Activated CD4-positive, alpha-beta T cell treated with anti-CD3 and anti-CD28 coated beads, Interleukin-2, amount 50 U/mL, for 4 hours (primary cell): ENCODE results near the gene RPS5.
A peak's percentile ranks its signal among the peaks of the same experiment; 100 is the strongest.
"Not testable (repeated sequence)": the region's sequence is repeated elsewhere in the genome, so short reads cannot be mapped to it uniquely, and the experiment has no call there.

ENCODE experiments used
- DNase-seq, 2 experiments: peaks; one replicate each; pipeline ENCODE4 v3.0.0-alpha.2; 2020

RPS5 gene

DNA sequence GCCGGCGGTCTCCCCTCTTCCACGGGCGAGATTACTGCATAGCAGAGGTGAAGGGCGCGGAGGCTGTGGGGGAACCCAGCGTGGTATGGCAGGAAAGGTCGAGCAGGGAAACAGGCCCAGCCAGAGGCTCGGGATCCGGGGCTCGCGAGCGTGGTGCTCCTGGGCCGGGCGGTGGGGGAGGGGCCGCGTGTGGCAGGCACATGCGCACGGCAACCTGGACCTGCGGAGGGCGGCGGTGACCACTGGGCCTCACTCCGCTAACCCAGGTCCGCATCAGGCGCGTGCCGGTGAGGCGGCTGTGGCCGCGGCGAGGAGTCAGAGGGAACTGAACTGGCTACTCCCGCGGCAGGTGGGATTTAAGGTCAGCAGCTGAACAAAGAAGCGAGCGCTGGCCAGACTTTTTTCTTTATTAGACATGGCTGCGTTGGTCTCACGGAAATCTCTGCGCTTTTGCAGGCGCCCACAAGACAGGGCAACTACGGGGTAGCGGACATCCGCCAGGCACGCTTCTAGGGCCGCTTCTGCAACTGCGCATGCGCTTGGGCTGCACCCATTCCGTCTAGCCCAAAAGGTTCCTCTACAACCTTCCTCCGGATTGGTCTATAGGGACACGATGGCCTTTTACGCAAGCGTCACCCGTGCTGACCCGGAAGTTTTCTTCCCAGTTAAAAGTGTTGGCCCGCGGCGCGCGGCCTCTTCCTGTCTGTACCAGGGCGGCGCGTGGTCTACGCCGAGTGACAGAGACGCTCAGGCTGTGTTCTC, at the start of gene RPS5:
TSS of gene RPS5 (plus strand) at position 694 of the 762 bp plus-strand sequence. CDS start 869 bp downstream, outside the sequence.
- DNase-seq: peak; percentile 94 to 95

GRCh38 chr19:58338336-58338735, 48.7 kb upstream of the RPS5 start:
- no peak for DNase-seq

- no peak for DNase-seq
These were observed 48.1 kb upstream of the RPS5 start for GRCh38 chr19:58338825-58339558.

DNA sequence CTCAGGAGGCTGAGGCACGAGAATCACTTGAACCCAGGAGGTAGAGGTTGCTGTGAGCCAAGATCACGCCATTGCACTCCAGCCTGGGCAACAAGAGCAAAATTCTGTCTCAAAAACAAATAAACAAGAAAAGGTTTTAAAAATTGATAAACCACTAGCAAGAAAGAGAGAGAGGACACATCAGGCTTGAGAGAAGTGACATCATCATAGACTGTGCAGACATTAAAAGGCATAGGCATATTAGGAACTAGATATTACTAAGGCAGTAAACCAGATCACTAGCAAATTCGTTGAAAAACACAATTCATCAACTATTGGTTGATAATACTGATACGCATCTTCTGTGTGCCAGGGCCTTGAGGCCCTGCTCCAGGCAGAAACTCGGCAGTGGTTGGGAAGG, 41.5 kb upstream of the RPS5 start:
- DNase-seq: no peak

DNA sequence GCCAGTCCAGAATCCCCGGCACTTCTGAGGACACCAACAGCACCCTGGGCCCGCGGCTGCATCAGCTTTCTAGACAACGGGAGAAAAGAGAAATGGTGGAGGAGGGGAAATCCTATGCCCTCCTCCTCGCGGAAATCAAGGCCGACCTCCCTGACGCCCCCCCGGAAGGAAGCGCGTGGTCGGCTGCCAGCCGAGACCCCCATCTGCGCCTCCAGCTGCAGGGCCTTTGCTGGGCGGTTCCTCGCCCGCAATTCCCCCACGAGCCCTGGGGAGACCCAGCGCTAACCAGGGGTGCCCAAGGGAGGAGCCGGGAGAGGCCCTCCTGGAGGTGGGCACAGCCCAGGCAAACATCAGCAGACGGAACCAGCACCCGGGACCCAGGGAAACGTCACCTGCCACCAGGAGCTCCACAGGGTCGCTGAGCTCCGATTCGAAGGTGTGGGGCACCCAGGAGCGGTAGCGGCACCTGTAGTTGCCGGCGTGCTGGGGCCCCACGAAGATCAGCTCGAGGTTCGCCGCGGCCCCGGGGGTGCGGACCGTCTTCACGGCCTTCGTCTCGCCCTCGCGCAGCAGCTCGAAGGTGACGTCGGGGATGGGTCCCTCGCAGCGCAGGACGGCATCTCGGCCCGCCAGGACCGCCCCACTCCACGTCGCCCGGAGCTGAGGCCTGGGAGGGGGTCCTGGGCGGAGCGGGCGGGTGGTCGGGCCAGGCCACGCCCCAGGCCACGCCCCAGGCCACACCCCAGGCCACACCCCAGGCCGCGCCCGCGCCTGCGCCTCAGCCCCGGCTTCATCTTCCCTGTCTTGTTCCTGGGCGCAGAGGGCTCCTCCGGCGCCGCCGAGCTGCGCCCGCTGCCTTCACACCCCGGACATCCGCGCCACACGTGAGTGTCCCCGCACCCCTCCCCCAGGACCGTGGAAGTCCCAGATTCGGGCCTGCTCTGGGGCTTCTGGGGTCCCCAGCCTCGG, 39.8 kb upstream of the RPS5 start:
- peak; percentile 32 to 35 for DNase-seq

DNA sequence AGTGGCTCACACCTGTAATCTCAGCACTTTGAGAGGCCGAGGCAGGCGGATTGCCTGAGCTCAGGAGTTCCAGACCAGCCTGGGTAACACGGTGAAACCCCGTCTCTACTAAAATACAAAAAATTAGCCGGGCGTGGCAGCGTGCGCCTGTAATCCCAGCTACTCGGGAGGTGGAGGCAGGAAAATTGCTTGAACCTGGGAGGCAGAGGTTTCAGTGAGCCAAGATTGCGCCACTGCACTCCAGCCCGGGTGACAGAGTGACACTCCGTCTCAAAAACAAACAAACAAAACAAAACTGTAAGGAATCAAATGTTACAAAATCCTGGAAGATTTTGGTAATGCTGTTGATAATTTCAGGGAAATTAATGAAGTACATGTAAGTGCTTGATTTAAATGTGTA, 39.0 kb upstream of the RPS5 start:
- DNase-seq: not testable (repeated sequence)

- DNase-seq: no peak
These were observed 37.5 kb upstream of the RPS5 start for GRCh38 chr19:58349590-58349989.

DNA sequence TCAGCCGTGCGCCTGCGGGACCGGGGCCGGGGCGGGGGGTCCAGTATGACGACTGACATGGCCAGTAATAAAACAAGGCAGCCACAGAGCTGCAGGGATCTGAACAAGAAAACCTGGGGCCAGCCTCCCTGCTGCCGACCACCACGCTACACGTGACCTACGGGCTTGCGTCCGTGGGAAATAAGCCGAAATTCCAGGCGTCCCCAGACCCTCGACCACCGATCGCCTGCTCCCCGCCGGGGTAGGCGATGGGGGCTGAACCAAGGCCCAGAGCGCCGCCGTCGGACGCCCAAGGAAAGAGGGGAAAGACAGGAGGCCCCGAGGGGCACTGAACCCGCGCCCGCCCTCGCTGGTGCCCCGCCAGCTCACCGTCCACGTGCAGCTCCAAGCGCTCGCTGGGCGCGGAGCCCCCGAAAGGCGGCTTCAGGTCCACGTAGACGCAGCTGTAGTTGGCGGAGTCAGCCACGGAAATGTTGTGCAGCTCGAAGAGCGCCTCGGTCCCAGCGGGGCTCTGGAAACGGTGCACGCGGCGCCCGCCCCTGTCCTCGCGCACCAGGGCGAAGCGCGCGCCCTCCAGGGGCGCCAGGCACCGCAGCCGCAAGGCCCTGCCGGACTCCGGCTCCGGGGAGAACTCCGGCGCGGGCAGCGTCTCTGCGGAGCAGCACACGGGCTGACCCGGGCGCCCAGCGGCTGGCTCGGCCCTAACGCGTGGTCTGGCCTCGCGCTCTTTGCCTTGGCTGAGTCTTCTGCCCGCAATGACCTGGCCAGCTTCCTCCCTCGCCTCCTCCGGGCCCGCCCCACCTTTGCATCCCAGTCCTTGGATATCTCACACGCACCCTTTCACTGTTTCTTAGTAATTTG, 36.8 kb upstream of the RPS5 start:
- no peak for DNase-seq

DNA sequence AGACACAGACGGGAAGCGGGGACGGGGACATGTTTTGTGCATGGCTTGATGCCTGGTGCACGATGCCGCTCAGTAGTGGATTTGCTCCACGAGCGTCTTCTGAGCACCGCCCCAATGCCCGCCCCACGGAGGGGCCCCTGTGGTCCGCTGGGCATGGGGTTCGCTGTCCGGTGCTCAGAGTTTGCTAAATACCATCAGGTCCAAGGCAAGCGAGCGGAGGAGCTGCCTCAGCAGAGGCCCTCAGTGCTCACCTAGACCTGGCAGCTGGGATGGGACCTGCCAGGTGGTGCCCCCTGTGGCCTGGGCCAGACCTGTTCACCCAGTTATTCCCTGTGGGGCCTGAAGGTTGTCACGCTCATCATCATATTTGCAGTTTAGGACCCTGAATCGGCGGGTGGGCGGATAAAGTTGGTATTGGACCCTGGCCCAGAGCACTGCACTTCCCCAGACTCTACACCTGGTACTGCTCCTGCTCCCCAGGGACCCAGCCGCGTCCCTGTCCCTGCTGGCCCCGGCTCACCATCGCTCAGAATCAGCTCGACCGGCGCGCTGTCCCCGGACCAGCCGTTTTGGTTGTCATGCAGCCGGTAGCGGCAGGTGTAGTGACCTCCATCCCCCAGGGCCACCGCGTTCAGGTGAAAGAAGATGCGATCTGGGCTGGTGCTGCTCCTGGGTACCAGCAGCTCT, 36.1 kb upstream of the RPS5 start:
- DNase-seq: no peak

GRCh38 chr19:58351558-58351878, 35.6 kb upstream of the RPS5 start:
- DNase-seq: no peak

GRCh38 chr19:58351990-58352755, 34.9 kb upstream of the RPS5 start:
- DNase-seq: no peak

- DNase-seq: no peak
These were observed 34.1 kb upstream of the RPS5 start, which contains the start of gene A1BG for GRCh38 chr19:58352760-58353671. TSS of gene A1BG (minus strand) at chr19:58353492. CDS start at chr19:58353437, 55 bp downstream.

DNA sequence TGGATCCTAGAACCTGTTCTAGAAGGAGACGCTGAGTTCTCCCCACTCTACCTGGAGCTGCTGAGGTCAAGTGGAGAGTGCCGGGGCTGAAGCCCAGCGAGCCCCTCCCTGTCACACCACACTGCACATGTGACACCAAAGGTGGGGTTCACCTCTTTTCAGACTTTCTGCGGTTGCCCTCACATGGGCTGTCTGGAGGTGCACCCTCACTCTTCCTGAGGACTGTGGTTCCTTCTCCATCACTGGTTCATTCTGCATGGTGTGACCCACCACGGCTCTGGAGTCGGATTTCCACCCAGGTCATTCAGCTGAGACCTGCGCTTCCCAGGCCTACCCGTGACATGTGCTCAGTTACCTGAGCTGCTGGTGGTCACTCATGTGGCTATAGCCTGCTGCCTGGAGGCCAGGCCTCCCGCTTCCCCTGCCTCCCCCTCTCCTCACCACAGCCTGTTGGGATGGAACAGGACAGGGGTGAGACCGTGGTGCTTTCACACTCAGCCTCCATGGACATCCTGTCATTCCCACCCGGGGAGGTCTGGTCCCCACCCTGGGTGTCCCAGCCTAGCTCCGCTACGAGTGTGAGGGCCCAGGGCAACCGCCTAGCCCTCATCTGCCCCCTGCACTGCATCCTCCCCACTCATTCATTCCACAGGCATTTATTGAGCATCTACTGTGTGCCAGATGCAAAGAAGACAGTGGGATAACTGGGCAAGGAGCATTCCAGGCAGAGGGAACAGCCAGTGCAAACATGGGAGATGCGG, 33.2 kb upstream of the RPS5 start:
- DNase-seq: no peak

DNA sequence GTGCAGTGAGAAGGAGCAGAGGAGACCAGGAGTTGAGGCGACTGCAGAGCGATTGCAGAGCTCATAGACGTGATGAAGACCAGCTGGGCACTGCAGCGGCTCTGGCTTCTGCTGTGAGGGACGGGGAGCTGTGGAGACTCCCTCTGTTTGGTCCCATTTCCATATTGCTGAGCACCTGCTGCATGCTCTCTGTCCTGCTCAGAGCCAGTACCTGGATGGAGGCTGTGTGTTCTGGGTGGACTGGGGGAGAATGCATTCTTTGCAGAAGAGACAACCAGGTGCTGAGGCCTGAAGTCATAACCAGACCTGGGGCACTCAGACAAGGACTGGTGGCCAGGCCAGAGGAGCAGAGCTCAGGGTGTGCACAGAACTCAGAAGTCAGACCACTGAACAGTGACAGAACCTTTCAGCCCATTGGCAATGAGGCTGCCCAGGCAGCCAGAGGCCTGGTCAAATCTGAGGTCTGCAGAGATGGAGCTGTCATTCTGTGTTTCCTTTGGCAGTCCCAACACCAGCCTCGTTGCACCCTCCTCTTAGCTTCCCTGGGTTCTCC, 32.5 kb upstream of the RPS5 start:
- no peak for DNase-seq

DNA sequence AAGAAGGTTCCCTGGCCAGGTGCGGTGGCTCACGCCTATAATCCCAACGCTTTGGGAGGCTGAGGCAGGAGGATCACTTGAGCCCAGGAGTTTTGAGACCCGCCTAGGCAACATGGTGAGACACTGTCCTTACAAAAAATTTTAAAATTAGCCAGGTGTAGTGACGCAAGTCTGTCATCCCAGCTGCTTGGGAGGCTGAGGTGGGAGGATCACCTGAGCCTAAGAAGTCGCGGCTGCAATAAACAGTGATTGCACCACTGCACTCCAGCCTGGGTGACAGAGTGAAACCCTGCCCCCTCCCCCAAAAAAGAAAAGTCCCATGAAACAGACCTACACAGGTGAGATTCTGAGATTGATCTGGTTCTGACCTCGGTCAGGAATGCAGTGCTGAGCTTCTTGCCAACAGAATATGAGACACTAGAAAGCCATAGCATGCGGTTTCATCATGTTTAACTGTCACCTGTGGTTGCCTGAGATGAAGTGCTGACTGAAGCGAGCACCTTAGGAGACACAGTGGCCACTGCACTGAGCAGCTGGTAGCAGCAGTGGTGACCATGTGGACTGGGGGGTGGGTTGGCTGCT, 31.8 kb upstream of the RPS5 start:
- no peak for DNase-seq

- DNase-seq: peak in 1 of 2 experiments; percentile 13
These were observed 30.9 kb upstream of the RPS5 start for GRCh38 chr19:58355908-58356765.
